ENCODE results near the gene RLN3.

Gene RLN3

DNA sequence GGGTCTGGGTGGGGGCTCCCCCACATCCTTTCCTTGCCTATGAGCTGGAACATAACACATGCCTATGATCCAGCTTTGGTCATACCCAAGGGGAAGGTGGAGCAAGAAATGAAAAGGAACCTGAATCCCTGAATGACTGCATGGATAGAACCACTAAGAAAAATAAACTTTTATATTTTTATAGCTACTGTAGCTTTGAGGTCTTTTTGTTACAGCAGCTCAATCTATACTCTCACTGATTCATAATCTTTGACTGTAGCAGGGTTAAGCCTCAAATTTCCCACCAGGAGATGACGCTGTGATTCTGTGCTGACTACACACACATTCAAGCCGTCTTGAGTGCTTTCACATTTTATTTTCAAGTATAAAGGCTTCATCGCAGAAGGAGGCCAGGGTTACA is 25.1 kb downstream of the RLN3 start:
- TF ChIP-seq CTCF (IDR thresholded peaks at IDR 0.05; ENCODE audit: extremely low read depth, missing control alignments): no peak
- no peak for DNase-seq (ENCODE audit: low spot score)

GRCh38 chr19:14053500-14053899 is 25.6 kb downstream of the RLN3 start:
- peak; percentile 8 for DNase-seq (ENCODE audit: low spot score)
- TF ChIP-seq CTCF (IDR thresholded peaks at IDR 0.05; ENCODE audit: extremely low read depth, missing control alignments): no peak

DNA sequence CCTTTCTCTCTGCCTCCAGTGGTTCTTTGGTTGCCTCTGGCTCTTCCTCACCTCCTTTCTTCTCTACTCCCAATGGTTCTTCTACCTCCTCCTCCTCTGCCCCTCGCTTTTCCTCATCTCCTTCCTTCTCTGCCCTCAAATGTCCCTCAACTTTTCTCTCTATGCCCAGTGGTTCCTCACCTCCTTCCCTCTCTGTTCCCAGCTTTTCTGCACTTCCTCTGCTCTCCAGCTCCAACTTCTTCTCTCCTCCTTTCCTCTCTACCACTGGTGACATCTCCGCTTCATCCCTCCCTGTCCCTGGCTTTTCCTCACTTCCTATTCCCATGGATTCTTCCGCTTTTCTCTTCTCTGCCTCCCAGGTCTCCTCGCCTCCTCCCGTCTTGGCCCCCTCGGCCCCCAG is 26.2 kb downstream of the RLN3 start:
- DNase-seq (ENCODE audit: low spot score): no peak
- TF ChIP-seq CTCF (IDR thresholded peaks at IDR 0.05; ENCODE audit: extremely low read depth, missing control alignments): no peak

- TF ChIP-seq CTCF (IDR thresholded peaks at IDR 0.05; ENCODE audit: extremely low read depth, missing control alignments): no peak
- DNase-seq (ENCODE audit: low spot score): peak; percentile 24
Observed at GRCh38 chr19:14054721-14055120, 26.8 kb downstream of the RLN3 start.

- DNase-seq (ENCODE audit: low spot score): no peak
- TF ChIP-seq CTCF (IDR thresholded peaks at IDR 0.05; ENCODE audit: extremely low read depth, missing control alignments): no peak
Observed at GRCh38 chr19:14055396-14055795, 27.4 kb downstream of the RLN3 start.

DNA sequence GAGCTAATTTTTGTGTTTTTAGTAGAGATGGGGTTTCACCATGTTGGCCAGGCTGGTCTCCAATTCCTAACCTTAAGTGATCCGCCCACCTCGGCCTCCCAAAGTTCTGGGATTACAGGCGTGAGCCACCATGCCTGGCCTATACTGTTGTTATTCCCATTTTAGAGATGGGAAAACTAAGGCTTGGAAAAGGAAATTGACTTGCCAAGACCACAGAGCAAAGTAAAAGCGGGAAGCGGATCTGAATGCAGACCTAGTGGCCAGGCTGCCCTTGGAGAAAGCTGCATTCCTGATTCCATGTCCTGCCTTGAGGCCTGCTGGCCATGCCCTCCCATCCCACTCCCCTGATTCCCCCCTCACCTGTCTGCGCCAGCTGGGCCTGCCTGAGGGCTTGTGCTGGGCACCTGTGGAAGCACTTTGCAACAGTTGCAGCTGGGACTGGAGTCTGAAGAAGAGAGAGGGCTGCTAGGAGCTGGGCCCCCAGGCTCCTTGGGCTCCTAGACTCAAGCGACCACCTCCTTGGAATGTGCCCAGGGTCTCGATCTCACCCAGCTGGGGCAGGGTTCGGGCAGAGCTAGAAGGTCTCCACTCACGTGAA is 28.2 kb downstream of the RLN3 start:
- peak; percentile 14 for DNase-seq (ENCODE audit: low spot score)
- no peak for TF ChIP-seq CTCF (IDR thresholded peaks at IDR 0.05; ENCODE audit: extremely low read depth, missing control alignments)

DNA sequence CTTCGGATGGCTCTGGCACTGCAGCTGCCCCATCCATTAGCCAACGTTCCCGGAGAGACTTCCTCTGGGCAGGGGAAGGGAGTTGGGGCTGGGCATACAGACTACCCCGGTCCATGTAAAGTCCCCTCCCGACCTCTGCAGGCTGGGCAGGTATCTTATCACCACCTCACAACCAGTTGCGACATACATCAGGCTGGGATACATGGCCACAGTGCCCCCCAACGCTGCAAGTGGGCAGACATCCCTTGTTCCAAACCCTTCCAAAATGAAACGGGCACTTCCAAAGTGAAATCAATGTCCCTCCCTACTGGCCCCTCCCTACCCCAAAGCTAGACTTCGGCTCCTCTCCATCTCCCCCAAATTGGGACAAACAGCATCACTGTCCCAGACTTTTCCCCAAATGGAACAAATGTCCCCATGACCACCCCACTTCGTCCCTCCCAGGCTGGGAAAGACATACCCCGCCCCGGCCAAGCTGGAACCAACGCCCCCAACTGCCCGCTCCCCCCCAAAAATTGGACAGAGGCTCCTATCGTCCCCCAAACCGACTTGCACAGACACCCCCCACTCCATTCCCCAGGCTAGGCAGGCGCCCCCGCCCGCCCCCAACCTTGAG is 28.9 kb downstream of the RLN3 start:
- no peak for TF ChIP-seq CTCF (IDR thresholded peaks at IDR 0.05; ENCODE audit: extremely low read depth, missing control alignments)
- DNase-seq (ENCODE audit: low spot score): peak; percentile 33

All from GM20000 (cell line).